Measurements from ENCODE around the gene CLK3. TPM values are rescaled to one million over a fixed set of nuclear protein-coding genes. Genes with fewer than 3 reads are reported as not detected.
"Not testable (repeated sequence)": the region's sequence is repeated elsewhere in the genome, so short reads cannot be mapped to it uniquely, and the experiment has no call there.

CLK3 gene
- total and polyA plus RNA-seq, 8 donors = 47.6 to 226 (median 93.2) TPM

- no peak overlapping the region for H3K4me3 ChIP-seq
- peak overlapping the region in 4 of 5 donors; percentile 30 to 55 (median 46) for H3K27ac ChIP-seq
- 55 to 70% (median 60%) methylated on average over 7 of the region's 7 CpGs for WGBS, 5 donors
- intact Hi-C loops (cut with DNase I; ENCODE audit: low total_unique reads) = no loop called here
- H3K27me3 ChIP-seq = no peaks in the 10 kb centered on the region
- H3K36me3 ChIP-seq = peaks cover 0 to 24% (median 15%) of the 10 kb centered on the region in 4 donors
- peak; percentile 63 to 80 for DNase-seq
- peaks cover 16 to 69% (median 26%) of the 10 kb centered on the region in 4 donors for H3K4me1 ChIP-seq
- no peaks in the 10 kb centered on the region for H3K9me3 ChIP-seq
- TF ChIP-seq POLR2AphosphoS5 (IDR thresholded peaks at IDR 0.05) = peak in 1 of 3 donors; percentile 7
- no peak for TF ChIP-seq CTCF (IDR thresholded peaks at IDR 0.05)
Measured at GRCh38 chr15:74653426-74654102, 37.9 kb downstream of the CLK3 start.

GRCh38 chr15:74655424-74655823 lies 39.8 kb downstream of the CLK3 start:
- no peak for DNase-seq
- no peak overlapping the region for H3K4me3 ChIP-seq
- 84 to 89% (median 87%) methylated on average over 7 of the region's 7 CpGs for WGBS, 5 donors
- peak overlapping the region in 2 of 5 donors; percentile 3 to 55 for H3K27ac ChIP-seq
- H3K4me1 ChIP-seq = peaks cover 16 to 63% (median 26%) of the 10 kb centered on the region in 4 donors
- H3K36me3 ChIP-seq = peaks cover 0 to 24% (median 15%) of the 10 kb centered on the region in 4 donors
- no peak for TF ChIP-seq EP300 (IDR thresholded peaks at IDR 0.05)
- no peak for TF ChIP-seq POLR2A (IDR thresholded peaks at IDR 0.05)
- TF ChIP-seq POLR2AphosphoS5 (IDR thresholded peaks at IDR 0.05) = no peak
- TF ChIP-seq CTCF (IDR thresholded peaks at IDR 0.05) = no peak
- H3K9me3 ChIP-seq = no peaks in the 10 kb centered on the region
- intact Hi-C loops (cut with DNase I; ENCODE audit: low total_unique reads) = no loop called here
- no peaks in the 10 kb centered on the region for H3K27me3 ChIP-seq

- Histone ChIP-seq H3K4me1 (peaks cover 16 to 51% (median 27%) of the 10 kb centered on the region in 4 donors), H3K4me3 (no peak overlapping the region), H3K36me3 (peaks cover 0 to 17% (median 13%) of the 10 kb centered on the region in 4 donors), H3K9me3 (no peaks in the 10 kb centered on the region), H3K27me3 (no peaks in the 10 kb centered on the region), H3K27ac (no peak overlapping the region)
- no peak for DNase-seq
- no peak for TF ChIP-seq POLR2AphosphoS5 (IDR thresholded peaks at IDR 0.05)
- TF ChIP-seq CTCF (IDR thresholded peaks at IDR 0.05) = no peak
- no peak for TF ChIP-seq POLR2A (IDR thresholded peaks at IDR 0.05)
- TF ChIP-seq EP300 (IDR thresholded peaks at IDR 0.05) = no peak
- 79 to 92% (median 88%) methylated on average over 6 of the region's 6 CpGs for WGBS, 5 donors
- intact Hi-C loops (cut with DNase I; ENCODE audit: low total_unique reads) = no loop called here
Measured at GRCh38 chr15:74656935-74657535, 41.4 kb downstream of the CLK3 start.

GRCh38 chr15:74657846-74658245 lies 42.2 kb downstream of the CLK3 start:
- Histone ChIP-seq H3K4me3 (no peak overlapping the region), H3K9me3 (no peaks in the 10 kb centered on the region), H3K27me3 (no peaks in the 10 kb centered on the region), H3K27ac (no peak overlapping the region), H3K4me1 (peaks cover 16 to 54% (median 34%) of the 10 kb centered on the region in 4 donors), H3K36me3 (peaks cover 0 to 14% (median 11%) of the 10 kb centered on the region in 4 donors)
- WGBS, 5 donors = 65 to 73% (median 70%) methylated on average over 3 of the region's 3 CpGs
- TF ChIP-seq EP300 (IDR thresholded peaks at IDR 0.05) (no peak), CTCF (IDR thresholded peaks at IDR 0.05) (no peak), POLR2AphosphoS5 (IDR thresholded peaks at IDR 0.05) (no peak), POLR2A (IDR thresholded peaks at IDR 0.05) (no peak)
- intact Hi-C loops (cut with DNase I; ENCODE audit: low total_unique reads) = no loop called here
- DNase-seq = no peak

GRCh38 chr15:74661280-74661679 lies 45.6 kb downstream of the CLK3 start:
- peaks cover 22 to 59% (median 36%) of the 10 kb centered on the region in 4 donors for H3K4me1 ChIP-seq
- H3K36me3 ChIP-seq; intact Hi-C loops (cut with DNase I; ENCODE audit: low total_unique reads); H3K9me3 ChIP-seq; H3K27ac ChIP-seq; DNase-seq; H3K27me3 ChIP-seq; H3K4me3 ChIP-seq: not testable (repeated sequence)
- WGBS, 5 donors = 75 to 89% (median 85%) methylated on average over 8 of the region's 8 CpGs
